ENCODE results near the gene DDX39A.
"Not testable (repeated sequence)": the region's sequence is repeated elsewhere in the genome, so short reads cannot be mapped to it uniquely, and the experiment has no call there.

Gene DDX39A

GRCh38 chr19:14407605-14408484 lies 11.3 kb downstream of the DDX39A start:
- no peak for DNase-seq

GRCh38 chr19:14406645-14407401 lies 12.3 kb downstream of the DDX39A start:
- no peak for DNase-seq

- peak; percentile 91 for DNase-seq
Observed at GRCh38 chr19:14405758-14406644, 13.1 kb downstream of the DDX39A start.

- DNase-seq: no peak
Observed at GRCh38 chr19:14405380-14405757, 13.8 kb downstream of the DDX39A start.

GRCh38 chr19:14404312-14404711 lies 14.8 kb downstream of the DDX39A start:
- no peak for DNase-seq

- DNase-seq: not testable (repeated sequence)
Observed at GRCh38 chr19:14403145-14403930, 15.8 kb downstream of the DDX39A start.

GRCh38 chr19:14402332-14403144 lies 16.6 kb downstream of the DDX39A start:
- DNase-seq: peak; percentile 68

- no peak for DNase-seq
Observed at GRCh38 chr19:14401468-14402195, 17.5 kb downstream of the DDX39A start.

- no peak for DNase-seq
Observed at GRCh38 chr19:14400951-14401431, 18.1 kb downstream of the DDX39A start.

- DNase-seq: not testable (repeated sequence)
Observed at GRCh38 chr19:14397168-14397567, 22.0 kb downstream of the DDX39A start.

GRCh38 chr19:14396730-14397129 lies 22.4 kb downstream of the DDX39A start:
- not testable (repeated sequence) for DNase-seq

- no peak for DNase-seq
Observed at GRCh38 chr19:14395710-14396336, 23.3 kb downstream of the DDX39A start.

- DNase-seq: no peak
Observed at GRCh38 chr19:14395262-14395661, 23.9 kb downstream of the DDX39A start.

- DNase-seq: no peak
Observed at GRCh38 chr19:14394167-14394566, 25.0 kb downstream of the DDX39A start.

GRCh38 chr19:14393329-14393728 lies 25.8 kb downstream of the DDX39A start:
- DNase-seq: no peak

- no peak for DNase-seq
Observed at GRCh38 chr19:14391156-14391821, 27.9 kb downstream of the DDX39A start.

GRCh38 chr19:14390548-14390947 lies 28.6 kb downstream of the DDX39A start:
- no peak for DNase-seq

GRCh38 chr19:14385492-14385891 lies 33.6 kb downstream of the DDX39A start:
- DNase-seq: no peak

All from MV-4-11 (cell line).